HG02571 (cell line): ENCODE measurements around the gene DTNA.

ENCODE experiments used
- ATAC-seq: cut with Tn5 transposase; IDR thresholded peaks from one replicate; pipeline ENCODE4 v1.9.1; 2021; ENCODE audit warnings: mild to moderate bottlenecking, moderate library complexity; ENCODE audit not compliant: unreplicated experiment

Gene DTNA

GRCh38 chr18:34847408-34847807, 137.3 kb downstream of the DTNA start:
- ATAC-seq: no peak

GRCh38 chr18:34848156-34848555, 138.1 kb downstream of the DTNA start:
- no peak for ATAC-seq

- ATAC-seq: no peak
Observed at GRCh38 chr18:34848695-34849094, 138.6 kb downstream of the DTNA start.

- no peak for ATAC-seq
Observed at GRCh38 chr18:34857320-34857719, 147.2 kb downstream of the DTNA start.

GRCh38 chr18:34858188-34858587, 148.1 kb downstream of the DTNA start:
- no peak for ATAC-seq

- ATAC-seq: no peak
Observed at GRCh38 chr18:34859496-34859895, 149.4 kb downstream of the DTNA start.

GRCh38 chr18:34862561-34862960, 152.5 kb downstream of the DTNA start:
- ATAC-seq: no peak

GRCh38 chr18:34863702-34864101, 153.6 kb downstream of the DTNA start:
- no peak for ATAC-seq

- no peak for ATAC-seq
Observed at GRCh38 chr18:34864836-34865497, 154.9 kb downstream of the DTNA start.

- ATAC-seq: no peak
Observed at GRCh38 chr18:34866310-34866709, 156.2 kb downstream of the DTNA start.

- no peak for ATAC-seq
Observed at GRCh38 chr18:34866739-34867138, 156.6 kb downstream of the DTNA start.

GRCh38 chr18:34867520-34867919, 157.4 kb downstream of the DTNA start:
- no peak for ATAC-seq

GRCh38 chr18:34870555-34871310, 160.6 kb downstream of the DTNA start:
- no peak for ATAC-seq

GRCh38 chr18:34871435-34871834, 161.3 kb downstream of the DTNA start:
- no peak for ATAC-seq

- ATAC-seq: no peak
Observed at GRCh38 chr18:34872066-34872465, 162.0 kb downstream of the DTNA start.

- ATAC-seq: no peak
Observed at GRCh38 chr18:34873986-34874580, 164.0 kb downstream of the DTNA start.

GRCh38 chr18:34875150-34875549, 165.1 kb downstream of the DTNA start:
- no peak for ATAC-seq

- no peak for ATAC-seq
Observed at GRCh38 chr18:34880403-34880802, 170.3 kb downstream of the DTNA start.

- no peak for ATAC-seq
Observed at GRCh38 chr18:34880882-34881834, 171.1 kb downstream of the DTNA start.

GRCh38 chr18:34884436-34884835, 174.3 kb downstream of the DTNA start:
- ATAC-seq: no peak

GRCh38 chr18:34886177-34886576, 176.1 kb downstream of the DTNA start:
- ATAC-seq: no peak
